ENCODE results near the gene BCR.

Gene BCR

DNA sequence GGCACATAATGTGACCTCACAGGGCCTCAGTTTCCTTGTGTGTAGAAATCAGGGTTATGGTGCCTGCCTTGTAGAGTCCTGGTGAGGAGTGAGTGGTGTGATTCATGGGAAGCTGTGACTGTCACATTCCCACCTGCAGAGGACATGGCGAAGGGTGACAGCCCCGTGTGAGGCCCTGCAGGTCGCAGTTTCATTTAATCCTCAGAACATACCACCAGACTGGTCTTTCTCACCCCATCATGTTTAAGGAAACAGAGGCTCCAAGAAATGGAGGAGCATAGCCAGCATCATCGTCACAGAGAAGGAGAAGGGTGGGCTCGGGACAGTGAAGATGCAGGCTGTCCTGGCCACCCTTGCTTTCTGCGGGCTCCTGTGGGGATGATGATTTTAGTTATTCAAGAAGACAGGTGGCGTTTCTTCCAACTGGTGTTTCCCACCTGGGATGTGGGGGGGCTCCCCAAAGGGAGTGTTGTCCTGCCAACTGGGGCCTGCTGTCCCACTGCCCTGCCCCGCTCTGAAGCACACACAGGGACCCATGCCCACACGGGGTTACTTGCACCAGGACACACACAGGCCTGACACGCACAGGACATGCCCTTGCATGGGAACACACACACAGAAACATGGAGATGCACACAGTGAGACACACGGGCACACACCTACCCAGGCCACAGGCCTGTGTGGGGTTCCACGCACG, 100.2 kb downstream of the BCR start:
- no peak for DNase-seq

DNA sequence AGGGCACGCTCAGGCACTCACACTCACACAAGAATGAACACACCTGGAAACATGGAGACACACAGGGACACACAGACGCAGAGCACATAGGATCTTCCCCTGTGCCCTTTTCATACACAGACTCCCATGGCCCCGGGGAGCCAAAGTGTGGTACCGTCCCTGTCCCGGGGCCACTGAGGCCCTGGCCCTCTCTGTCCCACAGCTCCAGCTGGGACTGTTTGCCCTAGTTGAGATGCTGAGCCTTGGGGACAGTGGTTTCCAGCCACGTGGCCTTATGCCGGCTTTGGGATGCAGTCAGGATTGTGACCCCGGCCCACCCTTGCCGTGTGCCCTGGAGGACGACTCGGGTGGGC, 100.7 kb downstream of the BCR start:
- no peak for DNase-seq

DNA sequence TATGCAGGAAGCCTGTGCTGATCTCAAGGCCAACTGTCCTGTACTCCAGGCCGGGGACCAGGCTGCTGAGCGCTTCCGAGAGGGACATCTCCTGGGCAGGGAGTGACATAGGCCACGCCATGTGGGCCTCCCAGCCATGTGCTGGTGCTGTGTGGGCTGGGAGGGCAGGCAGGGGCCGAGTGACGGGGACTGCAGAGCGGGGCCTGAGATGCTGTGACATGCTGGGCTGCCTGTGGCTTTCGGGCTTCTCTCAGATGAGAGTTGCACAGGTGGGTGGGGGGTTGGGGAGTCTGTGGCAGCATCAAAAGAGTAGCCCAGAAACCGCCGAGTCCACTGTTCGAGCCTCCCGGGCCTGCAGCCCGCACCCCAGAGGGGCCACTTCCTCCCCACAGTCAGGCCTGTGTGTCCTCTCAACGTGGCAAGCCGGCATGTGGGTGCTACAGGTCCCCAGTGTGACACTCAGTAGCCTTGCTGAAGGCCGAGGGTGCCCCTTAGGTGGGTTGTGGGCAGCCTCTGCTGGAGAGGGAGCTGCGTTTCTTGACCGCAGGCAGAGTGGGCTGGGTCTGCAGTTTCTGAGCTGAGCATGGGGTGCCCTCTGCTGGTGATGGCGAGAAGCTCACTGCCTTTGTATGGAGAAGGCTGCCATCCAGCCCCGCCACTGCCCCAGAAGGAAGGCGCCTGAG, 101.2 kb downstream of the BCR start:
- peak; percentile 83 for DNase-seq

DNA sequence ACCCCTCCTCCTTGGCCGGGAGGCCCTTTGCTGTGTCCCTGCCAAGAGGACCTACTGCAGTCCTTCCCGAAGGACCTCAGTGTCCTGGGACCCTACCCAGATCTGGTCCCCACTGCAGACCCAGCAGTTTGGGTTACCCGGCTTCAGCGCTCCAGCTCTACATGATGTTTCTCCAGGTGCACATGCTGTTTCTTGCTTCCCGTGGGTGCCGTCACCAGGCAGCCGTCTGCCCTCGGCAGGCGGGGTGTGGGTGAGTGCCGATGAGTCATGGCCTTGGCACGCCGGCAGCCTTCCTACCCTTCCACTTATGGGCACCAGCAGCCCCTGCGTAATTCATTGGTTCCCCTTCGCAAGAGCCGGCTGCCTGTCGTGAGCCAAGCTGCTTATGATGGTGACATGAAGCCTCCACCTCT, 101.8 kb downstream of the BCR start:
- peak; percentile 83 for DNase-seq

DNA sequence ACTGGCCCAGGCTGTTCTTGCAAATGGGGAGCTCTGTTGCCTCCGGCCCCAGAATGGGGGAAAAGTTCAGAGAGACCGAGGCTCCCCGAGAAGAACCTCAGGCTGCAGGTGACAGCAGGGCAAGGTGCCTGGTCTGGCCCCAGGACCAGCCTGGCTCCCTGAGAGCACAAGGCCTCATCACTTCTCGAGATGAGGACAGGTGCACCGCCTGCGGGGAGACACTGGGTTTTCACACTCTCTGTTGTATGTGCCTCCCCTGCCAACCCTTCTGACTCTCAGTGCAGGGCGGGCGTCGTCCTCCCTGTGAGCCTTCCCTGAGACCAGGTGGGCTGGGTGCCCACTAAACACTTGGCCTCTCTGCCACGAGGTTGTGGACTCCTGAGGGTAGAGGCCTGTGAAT, 102.2 kb downstream of the BCR start:
- no peak for DNase-seq

DNA sequence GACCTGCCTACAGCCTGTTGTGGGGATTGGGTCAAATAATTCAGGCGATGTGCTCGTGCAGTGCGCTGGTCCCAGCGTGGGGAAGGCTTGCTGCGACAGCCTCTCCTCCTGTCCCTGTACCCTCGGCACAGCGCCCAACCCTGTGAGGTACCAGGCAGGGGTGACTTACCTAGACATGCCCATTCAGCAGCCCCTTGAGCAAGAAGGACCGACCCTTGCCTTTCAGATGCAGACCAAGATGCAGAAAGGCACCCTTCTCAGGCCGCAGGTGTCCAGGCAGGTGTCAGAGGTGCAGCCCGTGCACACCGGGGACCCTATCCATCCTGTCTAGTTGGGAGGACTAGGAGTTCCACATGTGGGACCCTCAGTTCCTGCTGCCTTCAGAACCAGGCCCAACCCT, 102.7 kb downstream of the BCR start:
- DNase-seq, result no peak

DNA sequence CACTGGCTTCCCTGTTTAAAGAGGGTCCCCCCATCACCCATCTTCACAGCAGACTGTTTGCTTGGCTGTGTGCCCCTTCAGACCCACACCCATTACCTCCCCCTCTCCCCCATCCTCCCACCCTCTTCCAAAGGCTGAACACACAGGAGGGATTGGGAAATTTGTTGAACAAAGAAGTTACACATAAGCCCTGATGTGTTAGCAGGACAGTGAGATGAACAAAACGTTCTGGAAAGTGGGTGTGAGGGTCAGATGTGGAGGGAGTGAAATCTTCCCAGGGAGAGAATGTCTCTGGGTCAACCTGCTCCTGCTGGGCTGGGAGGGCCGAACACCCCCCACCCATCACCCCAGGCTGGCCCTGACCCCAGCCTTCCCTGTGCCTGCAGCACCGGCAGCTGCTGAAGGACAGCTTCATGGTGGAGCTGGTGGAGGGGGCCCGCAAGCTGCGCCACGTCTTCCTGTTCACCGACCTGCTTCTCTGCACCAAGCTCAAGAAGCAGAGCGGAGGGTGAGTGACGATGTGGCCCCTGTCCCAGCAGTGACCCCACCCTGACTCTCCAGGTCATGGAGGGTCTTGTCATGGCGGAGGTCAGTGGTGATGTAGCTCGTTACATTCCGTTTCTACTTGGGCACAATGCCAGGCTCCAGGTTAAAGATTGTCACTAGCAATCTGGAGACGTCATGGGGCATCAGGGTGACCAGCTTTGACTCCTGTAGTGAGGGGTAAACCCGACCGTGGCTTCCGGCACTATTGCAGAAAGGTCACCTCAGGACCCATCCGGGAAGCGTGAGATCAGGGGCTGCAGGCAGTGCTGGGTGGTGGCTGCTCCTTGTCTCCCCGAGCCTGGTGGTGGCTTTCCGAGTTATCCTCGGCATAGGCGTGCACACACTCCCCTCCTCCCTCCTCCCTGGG, 103.5 kb downstream of the BCR start:
- DNase-seq, result no peak

DNA sequence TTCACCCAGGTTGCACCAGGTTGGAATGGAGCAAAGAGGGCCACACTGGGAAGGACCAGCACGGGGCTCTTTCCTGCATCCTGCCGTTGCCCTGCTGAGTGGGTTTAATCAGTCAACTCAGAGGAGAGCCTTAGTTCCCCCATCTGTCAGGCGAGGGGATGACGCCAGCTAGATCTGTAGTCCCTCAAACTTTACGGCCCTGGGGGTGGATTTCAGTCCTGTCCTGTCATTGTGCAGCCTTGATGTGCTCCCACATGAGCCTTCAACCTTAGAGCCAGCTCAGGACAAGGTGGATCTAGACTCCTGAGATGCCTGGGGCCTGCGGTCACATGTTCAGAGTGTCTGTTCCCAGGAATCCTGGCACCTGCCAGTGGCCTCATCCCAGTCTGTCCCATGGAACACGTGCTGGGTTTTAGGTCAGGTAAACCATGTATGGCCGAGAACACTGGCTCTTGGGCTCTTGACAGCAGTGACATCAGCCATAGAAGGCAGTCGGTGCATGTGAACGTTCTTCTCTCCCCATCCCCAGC, 104.3 kb downstream of the BCR start:
- no peak for DNase-seq

DNA sequence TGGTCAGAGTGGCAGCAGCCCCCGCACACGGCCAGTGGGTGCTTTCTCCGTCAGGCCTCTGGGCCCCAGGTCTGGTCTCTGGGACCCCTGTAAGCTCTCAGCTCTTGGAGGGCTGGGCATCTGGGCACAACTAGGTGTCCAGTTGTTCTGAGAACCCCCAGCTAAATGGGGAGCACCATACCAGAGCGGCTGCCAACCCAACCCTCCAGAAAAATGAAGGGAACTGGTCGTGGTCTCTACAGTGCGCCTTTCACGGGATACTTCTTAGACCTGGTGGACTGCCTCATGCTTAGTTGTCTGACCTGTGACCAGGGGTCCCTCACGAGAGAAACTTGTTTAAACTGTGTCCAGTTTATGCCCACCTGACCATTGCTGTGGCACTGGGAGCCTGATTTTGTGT, 104.9 kb downstream of the BCR start:
- no peak for DNase-seq

DNA sequence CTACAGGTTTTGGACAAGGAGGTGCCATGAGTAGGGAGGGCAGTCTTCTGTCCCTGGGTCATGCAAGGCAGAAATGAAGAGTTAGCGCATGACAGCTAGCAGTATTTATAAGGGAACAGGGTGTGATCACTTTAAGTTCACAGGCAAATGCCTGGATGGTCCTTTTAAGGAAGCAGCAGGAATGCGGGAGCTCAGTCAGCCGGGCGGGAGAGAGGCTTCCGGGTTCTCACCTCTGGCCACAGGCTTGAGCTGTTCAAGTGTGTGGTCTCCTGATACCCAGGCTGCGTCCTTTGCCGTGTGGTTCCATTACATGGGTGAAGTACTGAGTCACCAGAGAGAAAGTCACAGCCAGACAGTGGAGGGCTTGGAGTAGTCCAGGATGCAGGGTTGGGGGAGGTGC, 105.4 kb downstream of the BCR start:
- no peak for DNase-seq

DNA sequence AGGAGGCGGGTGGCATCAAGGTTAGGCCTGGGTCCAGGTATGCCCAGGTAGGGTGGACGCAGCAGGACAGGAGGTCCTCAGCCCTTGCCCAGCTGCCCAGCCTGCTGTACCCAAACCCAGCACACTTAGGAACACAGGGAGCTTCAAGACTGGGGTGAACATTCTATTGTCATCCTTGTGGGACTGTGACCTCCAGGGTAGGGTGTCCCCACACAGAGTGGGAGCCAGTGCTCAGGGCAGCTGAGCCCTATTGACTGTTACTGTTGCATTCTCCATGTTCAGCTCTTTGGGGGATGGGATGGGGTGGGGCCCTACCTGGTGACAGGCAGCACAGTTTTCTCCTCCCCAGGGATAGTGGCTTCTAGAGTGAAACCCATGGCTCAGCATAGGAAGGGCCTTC, 106.0 kb downstream of the BCR start:
- DNase-seq, result no peak

DNA sequence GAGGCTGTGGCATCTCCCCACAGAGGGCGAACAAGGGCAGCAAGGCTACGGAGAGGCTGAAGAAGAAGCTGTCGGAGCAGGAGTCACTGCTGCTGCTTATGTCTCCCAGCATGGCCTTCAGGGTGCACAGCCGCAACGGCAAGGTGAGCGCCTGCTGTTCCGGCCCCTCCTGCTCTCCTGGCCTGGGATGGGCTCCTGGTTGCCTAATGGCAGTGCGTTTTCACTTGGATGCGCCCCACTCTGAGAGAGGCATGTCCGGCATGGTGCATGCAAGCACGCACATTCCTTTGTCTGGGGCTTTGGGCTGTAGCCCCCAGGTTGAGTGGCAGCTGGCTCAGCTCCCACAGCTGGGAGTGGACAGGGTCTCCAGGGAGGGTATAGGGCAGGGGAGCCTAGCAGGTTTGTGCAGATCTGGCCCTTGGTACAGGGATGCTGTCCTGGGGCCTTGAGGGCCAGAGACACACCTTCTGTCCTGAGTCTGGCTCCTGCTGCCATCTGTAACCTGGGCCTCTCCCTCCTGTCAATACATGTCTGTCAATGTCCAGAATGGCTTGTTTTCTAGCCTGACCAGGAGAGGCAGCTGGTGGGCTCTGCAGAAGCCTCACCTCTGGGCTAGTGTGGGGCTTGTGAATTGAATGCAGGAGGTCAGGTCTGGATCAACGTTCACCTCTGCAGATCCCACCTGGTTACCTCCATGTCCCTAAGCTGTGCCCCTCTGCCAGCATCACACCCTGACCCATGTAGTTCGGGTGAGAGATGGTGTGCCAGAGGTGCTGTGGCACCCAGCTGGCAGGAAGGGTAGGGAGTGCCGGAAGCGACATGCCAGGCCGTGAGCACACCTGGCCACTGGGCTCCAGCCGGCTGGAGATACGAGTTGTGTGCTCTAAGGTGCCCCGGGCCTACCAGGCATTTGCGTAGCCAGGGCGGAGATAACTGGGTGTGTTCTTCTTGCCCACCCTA, 107.1 kb downstream of the BCR start:
- DNase-seq, result no peak

DNA sequence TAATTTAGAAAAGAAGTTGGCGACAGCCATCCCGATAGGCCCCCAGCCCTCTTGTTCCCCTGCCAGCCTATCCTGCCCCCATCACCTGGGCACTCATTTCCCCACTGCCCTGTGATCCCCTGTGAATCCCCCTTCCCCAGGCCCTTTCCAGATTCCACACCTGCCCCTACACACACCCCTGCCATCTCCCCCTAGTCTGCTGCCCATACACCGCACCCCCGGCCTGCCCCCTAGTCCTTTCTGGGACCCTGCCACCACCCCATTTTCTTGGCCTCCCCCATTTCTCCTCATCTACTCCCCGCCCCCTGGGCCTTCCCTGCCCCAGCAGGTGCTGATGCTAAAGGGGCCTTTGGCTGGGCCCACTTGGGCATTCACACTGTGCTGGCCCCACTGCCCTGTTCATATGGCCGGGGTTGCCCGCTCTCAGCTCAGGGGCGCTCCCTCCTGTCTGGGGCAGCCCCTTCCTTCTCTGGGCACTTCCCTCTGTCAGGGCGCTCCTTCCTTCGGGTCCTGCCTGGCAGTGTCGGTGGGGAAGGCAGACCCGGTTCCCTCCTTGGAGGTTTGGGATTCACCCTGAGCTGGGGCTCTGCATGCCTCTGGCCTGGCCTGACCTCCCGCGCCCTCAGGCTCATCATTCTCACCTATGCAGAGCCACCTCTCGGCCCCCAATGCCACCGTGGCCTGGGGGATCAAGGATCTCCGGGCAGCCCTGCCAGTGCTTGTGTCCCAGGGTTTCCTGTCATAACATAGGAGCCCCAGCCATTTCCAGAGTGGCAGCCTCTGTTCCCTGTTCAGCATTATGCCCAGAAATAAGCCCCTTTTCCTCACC, 108.2 kb downstream of the BCR start:
- no peak for DNase-seq

DNA sequence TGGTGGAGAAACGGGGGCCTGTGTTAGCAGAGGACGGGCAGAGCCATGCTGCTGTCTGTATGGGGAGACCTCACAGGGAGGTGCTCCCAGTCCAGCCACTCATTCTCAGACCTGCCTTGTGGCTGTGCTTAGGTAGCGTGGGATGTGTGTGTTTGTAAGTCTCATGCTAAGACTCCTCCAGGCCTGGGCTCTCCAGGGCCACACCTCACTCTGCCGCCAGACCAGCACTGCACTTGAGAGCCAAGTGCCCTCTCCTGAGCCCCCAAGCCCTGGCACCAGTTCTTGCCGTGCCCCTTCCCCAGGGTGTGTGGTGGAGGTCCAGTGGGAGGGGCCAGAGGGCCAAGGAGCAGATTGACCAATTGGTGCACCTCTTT, 108.8 kb downstream of the BCR start:
- DNase-seq, result no peak

DNA sequence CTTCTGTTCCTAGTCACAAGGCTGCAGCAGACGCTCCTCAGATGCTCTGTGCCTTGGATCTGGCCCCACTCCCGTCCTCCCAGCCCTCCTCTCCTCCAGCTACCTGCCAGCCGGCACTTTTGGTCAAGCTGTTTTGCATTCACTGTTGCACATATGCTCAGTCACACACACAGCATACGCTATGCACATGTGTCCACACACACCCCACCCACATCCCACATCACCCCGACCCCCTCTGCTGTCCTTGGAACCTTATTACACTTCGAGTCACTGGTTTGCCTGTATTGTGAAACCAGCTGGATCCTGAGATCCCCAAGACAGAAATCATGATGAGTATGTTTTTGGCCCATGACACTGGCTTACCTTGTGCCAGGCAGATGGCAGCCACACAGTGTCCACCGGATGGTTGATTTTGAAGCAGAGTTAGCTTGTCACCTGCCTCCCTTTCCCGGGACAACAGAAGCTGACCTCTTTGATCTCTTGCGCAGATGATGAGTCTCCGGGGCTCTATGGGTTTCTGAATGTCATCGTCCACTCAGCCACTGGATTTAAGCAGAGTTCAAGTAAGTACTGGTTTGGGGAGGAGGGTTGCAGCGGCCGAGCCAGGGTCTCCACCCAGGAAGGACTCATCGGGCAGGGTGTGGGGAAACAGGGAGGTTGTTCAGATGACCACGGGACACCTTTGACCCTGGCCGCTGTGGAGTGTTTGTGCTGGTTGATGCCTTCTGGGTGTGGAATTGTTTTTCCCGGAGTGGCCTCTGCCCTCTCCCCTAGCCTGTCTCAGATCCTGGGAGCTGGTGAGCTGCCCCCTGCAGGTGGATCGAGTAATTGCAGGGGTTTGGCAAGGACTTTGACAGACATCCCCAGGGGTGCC, 109.8 kb downstream of the BCR start:
- DNase-seq, result peak; percentile 80

DNA sequence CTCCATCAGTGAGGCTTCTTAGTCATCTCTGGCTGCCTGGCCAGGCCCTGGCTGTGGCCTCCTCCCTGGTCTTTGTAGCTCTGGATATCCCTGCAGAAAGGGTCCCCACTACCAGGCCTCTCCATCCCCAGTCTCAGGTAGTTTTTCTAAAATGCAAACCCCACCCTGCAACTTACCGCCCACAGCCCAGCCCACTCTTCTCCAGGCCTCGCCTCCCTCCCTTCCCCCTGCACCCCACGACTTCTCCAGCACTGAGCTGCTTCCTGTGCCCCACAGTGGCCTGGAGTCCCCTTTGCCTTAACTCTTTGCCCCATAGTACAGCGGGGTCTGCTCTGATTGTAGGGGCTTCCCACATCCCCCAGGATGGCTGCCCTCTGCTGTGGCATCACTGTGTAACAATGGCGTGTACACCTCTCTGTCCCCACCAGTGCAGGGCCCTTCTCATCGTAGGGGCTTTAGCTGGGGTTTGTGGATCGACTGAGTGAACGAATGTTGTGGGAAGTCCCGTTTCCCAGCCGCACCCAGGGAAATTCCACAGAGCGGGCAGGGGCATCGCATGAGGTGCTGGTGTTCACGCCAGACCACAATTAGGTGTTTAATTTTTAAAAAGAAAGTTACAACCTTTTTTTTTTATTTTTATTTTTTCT, 111.6 kb downstream of the BCR start:
- no peak for DNase-seq

DNA sequence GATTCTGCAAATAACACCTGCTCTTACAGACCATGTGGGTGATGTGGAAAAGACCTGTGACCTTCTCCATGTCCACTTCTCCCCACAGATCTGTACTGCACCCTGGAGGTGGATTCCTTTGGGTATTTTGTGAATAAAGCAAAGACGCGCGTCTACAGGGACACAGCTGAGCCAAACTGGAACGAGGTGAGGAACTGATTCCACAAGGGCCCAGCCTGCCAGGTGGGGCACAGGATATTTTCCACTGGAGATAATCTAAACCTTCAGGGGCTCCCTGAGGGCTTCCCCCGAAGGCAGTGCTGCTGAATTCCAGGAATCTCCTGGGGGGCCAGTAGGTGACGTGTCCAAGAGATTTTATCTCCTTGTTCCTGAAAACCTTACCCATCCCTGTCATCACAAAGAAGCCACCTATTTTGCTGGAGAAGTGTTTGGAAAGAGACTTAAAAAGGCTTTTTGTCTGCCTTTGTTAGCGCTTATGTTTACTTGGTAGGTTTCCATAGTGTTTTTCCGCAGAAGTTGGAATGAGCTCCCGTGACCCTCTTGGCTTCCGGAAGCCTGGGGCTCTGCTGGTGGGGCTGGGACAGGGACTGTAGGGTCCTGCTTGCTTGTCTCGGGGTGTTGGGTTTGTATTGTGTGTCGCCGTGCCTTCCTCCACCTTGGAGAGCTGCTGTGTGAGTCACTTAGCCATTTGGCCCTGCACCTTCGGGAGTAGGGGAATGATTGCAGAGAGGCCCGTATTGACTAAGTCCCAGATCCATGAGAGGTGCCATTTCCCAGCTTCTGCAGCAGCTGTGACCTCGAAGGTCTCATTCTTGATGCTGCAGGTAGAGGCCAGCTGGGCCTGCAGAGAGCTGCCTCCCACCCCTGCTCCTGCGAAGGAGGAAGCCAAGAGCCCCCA, 112.4 kb downstream of the BCR start:
- no peak for DNase-seq

DNA sequence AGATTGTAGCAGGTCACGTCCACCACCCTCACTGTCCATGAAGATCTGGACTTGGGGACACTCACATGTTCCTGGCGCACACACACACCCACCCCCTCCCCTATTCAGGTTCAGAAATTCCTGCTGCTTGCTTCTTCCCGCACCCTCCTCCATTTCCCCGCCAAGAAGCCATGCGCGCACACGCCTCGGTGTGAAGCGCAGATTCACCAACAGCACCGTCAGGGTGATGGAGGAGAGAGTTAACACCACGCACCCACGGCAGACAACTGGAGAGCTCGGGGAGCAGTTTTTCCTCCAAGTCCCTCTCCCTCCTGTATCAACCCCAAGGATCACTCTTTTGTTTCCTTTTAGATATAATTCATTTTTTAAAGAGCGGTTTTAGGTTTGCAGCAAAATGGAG, 113.4 kb downstream of the BCR start:
- no peak for DNase-seq

DNA sequence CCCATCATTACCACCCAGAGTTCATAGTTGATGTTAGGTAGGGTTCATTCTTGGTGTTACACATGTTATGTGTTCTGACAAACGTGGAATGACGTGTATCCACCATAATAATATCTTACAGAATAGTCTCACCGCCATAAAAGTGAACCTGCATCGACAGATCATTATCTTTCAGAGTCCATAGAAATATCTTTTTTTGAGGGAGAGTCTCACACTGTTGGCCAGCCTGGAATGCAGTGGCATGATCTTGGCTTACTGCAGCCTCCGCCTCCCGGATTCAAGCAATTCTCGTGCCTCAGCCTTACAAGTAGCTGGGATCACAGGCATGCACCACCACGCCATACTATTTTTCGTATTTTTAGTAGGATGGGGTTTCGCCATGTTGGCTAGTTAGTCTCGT, 113.9 kb downstream of the BCR start:
- no peak for DNase-seq

All from 8988T (cell line).